Measurements from ENCODE around the gene COL15A1. TPM values are rescaled to one million over a fixed set of nuclear protein-coding genes. Genes with fewer than 3 reads are reported as not detected.

Gene COL15A1
- total RNA-seq, 1 experiment from 2014 or later: 0.04 TPM

GRCh38 chr9:99004115-99004514 lies 60.4 kb downstream of the COL15A1 start:
- Histone ChIP-seq H3K4me1 (ENCODE audit: insufficient read depth, low read length, poor library complexity, severe bottlenecking) (no peaks in the 10 kb centered on the region), H3K27ac (ENCODE audit: low read depth, low read length, poor library complexity, severe bottlenecking) (no peak overlapping the region), H3K9me3 (ENCODE audit: low read depth, low read length, poor library complexity, severe bottlenecking) (no peaks in the 10 kb centered on the region), H3K27me3 (replicated peaks; ENCODE audit: insufficient read depth, low read depth, low read length, poor library complexity) (peaks cover 8% of the 10 kb centered on the region), H3K4me3 (ENCODE audit: low read depth, low read length, poor library complexity, severe bottlenecking) (no peak overlapping the region), H3K36me3 (ENCODE audit: insufficient read depth, low read length, poor library complexity, severe bottlenecking) (no peaks in the 10 kb centered on the region)
- BruUV-seq (replicated peaks): no TSS peak
- intact Hi-C loops (cut with micrococcal nuclease; ENCODE audit: unreplicated experiment): no loop called here
- no peak for DNase-seq (ENCODE audit: low spot score)
- TF ChIP-seq EZH2 (IDR thresholded peaks at IDR 0.05; ENCODE audit: borderline replicate concordance, low read depth, low read length, poor library complexity, severe bottlenecking): no peak
- no peak for TF ChIP-seq CTCF (conservative IDR thresholded peaks at IDR 0.05; ENCODE audit: low read depth, low read length)
- CTCF ChIA-PET: no interaction called here
- POLR2A ChIA-PET (ENCODE audit: low non-redundant PET): no interaction called here

GRCh38 chr9:99004717-99005460 lies 61.2 kb downstream of the COL15A1 start:
- Histone ChIP-seq H3K4me3 (ENCODE audit: low read depth, low read length, poor library complexity, severe bottlenecking) (no peak overlapping the region), H3K27me3 (replicated peaks; ENCODE audit: insufficient read depth, low read depth, low read length, poor library complexity) (peaks cover 8% of the 10 kb centered on the region), H3K9me3 (ENCODE audit: low read depth, low read length, poor library complexity, severe bottlenecking) (no peaks in the 10 kb centered on the region), H3K4me1 (ENCODE audit: insufficient read depth, low read length, poor library complexity, severe bottlenecking) (no peaks in the 10 kb centered on the region), H3K36me3 (ENCODE audit: insufficient read depth, low read length, poor library complexity, severe bottlenecking) (no peaks in the 10 kb centered on the region), H3K27ac (ENCODE audit: low read depth, low read length, poor library complexity, severe bottlenecking) (no peak overlapping the region)
- DNase-seq (ENCODE audit: low spot score): no peak
- POLR2A ChIA-PET (ENCODE audit: low non-redundant PET): no interaction called here
- TF ChIP-seq CTCF (conservative IDR thresholded peaks at IDR 0.05; ENCODE audit: low read depth, low read length): no peak
- no peak for TF ChIP-seq EZH2 (IDR thresholded peaks at IDR 0.05; ENCODE audit: borderline replicate concordance, low read depth, low read length, poor library complexity, severe bottlenecking)
- CTCF ChIA-PET: no interaction called here
- intact Hi-C loops (cut with micrococcal nuclease; ENCODE audit: unreplicated experiment): no loop called here
- BruUV-seq (replicated peaks): no TSS peak

- peaks cover 5% of the 10 kb centered on the region for H3K9me3 ChIP-seq (ENCODE audit: low read depth, low read length, poor library complexity, severe bottlenecking)
- H3K4me1 ChIP-seq (ENCODE audit: insufficient read depth, low read length, poor library complexity, severe bottlenecking): no peaks in the 10 kb centered on the region
- H3K27ac ChIP-seq (ENCODE audit: low read depth, low read length, poor library complexity, severe bottlenecking): no peak overlapping the region
- H3K36me3 ChIP-seq (ENCODE audit: insufficient read depth, low read length, poor library complexity, severe bottlenecking): no peaks in the 10 kb centered on the region
- H3K4me3 ChIP-seq (ENCODE audit: low read depth, low read length, poor library complexity, severe bottlenecking): no peak overlapping the region
- BruUV-seq (replicated peaks): no TSS peak
- no peak for DNase-seq (ENCODE audit: low spot score)
- CTCF ChIA-PET: no interaction called here
- peaks cover 8% of the 10 kb centered on the region for H3K27me3 ChIP-seq (replicated peaks; ENCODE audit: insufficient read depth, low read depth, low read length, poor library complexity)
- POLR2A ChIA-PET (ENCODE audit: low non-redundant PET): no interaction called here
- intact Hi-C loops (cut with micrococcal nuclease; ENCODE audit: unreplicated experiment): no loop called here
- TF ChIP-seq EZH2 (IDR thresholded peaks at IDR 0.05; ENCODE audit: borderline replicate concordance, low read depth, low read length, poor library complexity, severe bottlenecking) (no peak), CTCF (conservative IDR thresholded peaks at IDR 0.05; ENCODE audit: low read depth, low read length) (no peak)
Observed at GRCh38 chr9:99005651-99006050, 61.9 kb downstream of the COL15A1 start.

All from A673 (cell line).